Activated naive CD4-positive, alpha-beta T cell treated with anti-CD3 and anti-CD28 coated beads for 36 hours (primary cell): Measurements from ENCODE around the gene TMCO4. TPM values are rescaled to one million over a fixed set of nuclear protein-coding genes. Genes with fewer than 3 reads are reported as not detected.
"Not testable (repeated sequence)": the region's sequence is repeated elsewhere in the genome, so short reads cannot be mapped to it uniquely, and the experiment has no call there.

Experiments used
- CTCF ChIA-PET: fragments of 350-600 bp; sonication (Branson Sonifier 250); formaldehyde crosslinking; loops from one replicate; lab custom pipeline; 2021; ENCODE audit warnings: antibody characterized with exemption; lab: Charles Lee
- DNase-seq: peaks from one replicate; pipeline ENCODE4 v3.0.0-alpha.2; 2020
- H3K27ac Mint-ChIP-seq: one replicate; pipeline ENCODE4 v1.8.0; 2021; ENCODE audit warnings: mild to moderate bottlenecking, mixed read lengths
- H3K27me3 Mint-ChIP-seq: one replicate; pipeline ENCODE4 v1.8.0; 2021; ENCODE audit warnings: low read depth, mixed read lengths
- H3K36me3 Mint-ChIP-seq: one replicate; pipeline ENCODE4 v1.8.0; 2021; ENCODE audit warnings: low read depth, mixed read lengths
- H3K4me1 Mint-ChIP-seq: one replicate; pipeline ENCODE4 v1.8.0; 2021; ENCODE audit warnings: low read depth, mixed read lengths
- H3K4me3 Mint-ChIP-seq: one replicate; pipeline ENCODE4 v1.8.0; 2021; ENCODE audit warnings: mild to moderate bottlenecking, moderate library complexity, mixed read lengths
- H3K9me3 Mint-ChIP-seq: one replicate; pipeline ENCODE4 v1.8.0; 2021; ENCODE audit warnings: mixed read lengths
- intact Hi-C: fragments of 100-400 bp; cut with micrococcal nuclease; formaldehyde crosslinking; loops from one replicate; pipeline ENCODE4 v1.15.1; 2023
- total RNA-seq, 2 experiments: library from RNA; stranded (reverse); gene quantifications; one replicate each; pipeline ENCODE4 v1.2.3, GENCODE V29; 2021

Gene TMCO4
- total RNA-seq, 2 experiments from 2014 or later: 11.9 to 15.4 TPM

- no peak for DNase-seq
- Mint-ChIP-seq H3K9me3 (no peaks in the 10 kb centered on the region), H3K4me3 (peak overlapping the region; percentile 96), H3K27ac (no peak overlapping the region), H3K4me1 (peaks cover 34% of the 10 kb centered on the region), H3K36me3 (peaks cover 1% of the 10 kb centered on the region), H3K27me3 (peaks cover 12% of the 10 kb centered on the region)
- intact Hi-C loops: no loop called here
- CTCF ChIA-PET: interaction anchor here (0.6 to 1.5 kb wide), 4 partner anchors 16 to 430 kb away, joined by 3 to 5 read pairs (median 4); no protein-coding TSS in a partner anchor
Measured at GRCh38 chr1:19645411-19646251, 154.1 kb downstream of the TMCO4 start.

- Mint-ChIP-seq H3K4me3 (peak overlapping the region; percentile 96), H3K27me3 (peaks cover 12% of the 10 kb centered on the region), H3K36me3 (peaks cover 1% of the 10 kb centered on the region), H3K9me3 (no peaks in the 10 kb centered on the region), H3K4me1 (peaks cover 31% of the 10 kb centered on the region), H3K27ac (peak overlapping the region; percentile 18)
- DNase-seq: peak; percentile 75
- CTCF ChIA-PET: interaction anchor here (0.9 to 1.1 kb wide), 2 partner anchors 16 to 17 kb away, joined by 4 to 5 read pairs; no protein-coding TSS in a partner anchor
- intact Hi-C loops: no loop called here
Measured at GRCh38 chr1:19644681-19645410, 154.9 kb downstream of the TMCO4 start.

GRCh38 chr1:19644395-19644680 is 155.4 kb downstream of the TMCO4 start:
- peaks cover 1% of the 10 kb centered on the region for H3K36me3 Mint-ChIP-seq
- intact Hi-C loops: no loop called here
- no peak for DNase-seq
- H3K4me3 Mint-ChIP-seq: no peak overlapping the region
- no peaks in the 10 kb centered on the region for H3K9me3 Mint-ChIP-seq
- H3K27ac Mint-ChIP-seq: no peak overlapping the region
- peaks cover 31% of the 10 kb centered on the region for H3K4me1 Mint-ChIP-seq
- H3K27me3 Mint-ChIP-seq: peaks cover 12% of the 10 kb centered on the region
- CTCF ChIA-PET: interaction anchor here (1.1 to 1.5 kb wide), 2 partner anchors 16 to 18 kb away, joined by 4 read pairs; no protein-coding TSS in a partner anchor

GRCh38 chr1:19643602-19644394 is 155.9 kb downstream of the TMCO4 start, which contains the start of gene NBL1:
Gene NBL1, plus strand, starts transcription at chr1:19644311. Its CDS starts 10,720 bp downstream, at chr1:19655031.
- intact Hi-C loops: loop anchor here (2.0 kb wide), 1 partner anchor 47 kb away; a partner anchor contains a TSS
- Mint-ChIP-seq H3K4me3 (peak within 1 kb of the TSS; percentile 96), H3K9me3 (no peaks in the 10 kb centered on the region), H3K27ac (peak within 1 kb of the TSS; percentile 63), H3K27me3 (peaks cover 12% of the 10 kb centered on the region), H3K4me1 (peaks cover 29% of the 10 kb centered on the region), H3K36me3 (peaks cover 1% of the 10 kb centered on the region)
- CTCF ChIA-PET: interaction anchor here (0.8 to 1.5 kb wide), 3 partner anchors 10 to 19 kb away, joined by 3 to 4 read pairs (median 4); no protein-coding TSS in a partner anchor
- peak; percentile 71 for DNase-seq

GRCh38 chr1:19643121-19643520 is 156.6 kb downstream of the TMCO4 start:
- H3K4me1 Mint-ChIP-seq: peaks cover 29% of the 10 kb centered on the region
- DNase-seq: peak; percentile 46
- peak overlapping the region; percentile 13 for H3K27ac Mint-ChIP-seq
- peaks cover 1% of the 10 kb centered on the region for H3K36me3 Mint-ChIP-seq
- peak overlapping the region; percentile 77 for H3K4me3 Mint-ChIP-seq
- intact Hi-C loops: loop anchor here (2.0 kb wide), 1 partner anchor 46 kb away; a partner anchor contains a TSS
- peaks cover 12% of the 10 kb centered on the region for H3K27me3 Mint-ChIP-seq
- H3K9me3 Mint-ChIP-seq: no peaks in the 10 kb centered on the region
- CTCF ChIA-PET: interaction anchor here (0.6 to 1.5 kb wide), 4 partner anchors 11 to 201 kb away, joined by 3 to 4 read pairs (median 3); no protein-coding TSS in a partner anchor

- Mint-ChIP-seq H3K36me3 (peaks cover 1% of the 10 kb centered on the region), H3K9me3 (no peaks in the 10 kb centered on the region), H3K4me1 (peaks cover 6% of the 10 kb centered on the region), H3K27me3 (peaks cover 10% of the 10 kb centered on the region), H3K27ac (no peak overlapping the region), H3K4me3 (no peak overlapping the region)
- CTCF ChIA-PET: interaction anchor here (1.0 to 2.7 kb wide), 2 partner anchors 10 to 14 kb away, joined by 3 to 7 read pairs; no protein-coding TSS in a partner anchor
- intact Hi-C loops: no loop called here
- DNase-seq: no peak
Measured at GRCh38 chr1:19640363-19641316, 159.1 kb downstream of the TMCO4 start.

GRCh38 chr1:19639999-19640362 is 159.7 kb downstream of the TMCO4 start:
- H3K27ac Mint-ChIP-seq: no peak overlapping the region
- H3K4me1 Mint-ChIP-seq: peaks cover 6% of the 10 kb centered on the region
- peaks cover 10% of the 10 kb centered on the region for H3K27me3 Mint-ChIP-seq
- no peak for DNase-seq
- H3K9me3 Mint-ChIP-seq: no peaks in the 10 kb centered on the region
- CTCF ChIA-PET: interaction anchor here (2.7 kb wide), 1 partner anchor 11 kb away, joined by 7 read pairs; no protein-coding TSS in a partner anchor
- no peak overlapping the region for H3K4me3 Mint-ChIP-seq
- intact Hi-C loops: no loop called here
- H3K36me3 Mint-ChIP-seq: peaks cover 1% of the 10 kb centered on the region

- CTCF ChIA-PET: interaction anchor here (0.6 to 2.7 kb wide), 2 partner anchors 12 to 23 kb away, joined by 3 to 7 read pairs; no protein-coding TSS in a partner anchor
- H3K27ac Mint-ChIP-seq, H3K9me3 Mint-ChIP-seq, H3K4me3 Mint-ChIP-seq, H3K36me3 Mint-ChIP-seq, H3K27me3 Mint-ChIP-seq, intact Hi-C loops, H3K4me1 Mint-ChIP-seq, DNase-seq: not testable (repeated sequence)
Measured at GRCh38 chr1:19639228-19639627, 160.5 kb downstream of the TMCO4 start.

- Mint-ChIP-seq H3K9me3 (no peaks in the 10 kb centered on the region), H3K4me3 (no peak overlapping the region), H3K27me3 (no peaks in the 10 kb centered on the region), H3K27ac (no peak overlapping the region), H3K4me1 (no peaks in the 10 kb centered on the region), H3K36me3 (no peaks in the 10 kb centered on the region)
- DNase-seq: no peak
- CTCF ChIA-PET: no interaction called here
- intact Hi-C loops: no loop called here
Measured at GRCh38 chr1:19637606-19638005, 162.1 kb downstream of the TMCO4 start.

- intact Hi-C loops, DNase-seq, H3K4me1 Mint-ChIP-seq, H3K9me3 Mint-ChIP-seq, H3K36me3 Mint-ChIP-seq, H3K27me3 Mint-ChIP-seq, H3K4me3 Mint-ChIP-seq, H3K27ac Mint-ChIP-seq: not testable (repeated sequence)
- CTCF ChIA-PET: interaction anchor here (1.1 kb wide), 1 partner anchor 25 kb away, joined by 4 read pairs; no protein-coding TSS in a partner anchor
Measured at GRCh38 chr1:19636749-19637148, 163.0 kb downstream of the TMCO4 start.

- Mint-ChIP-seq H3K27ac (no peak overlapping the region), H3K27me3 (no peaks in the 10 kb centered on the region), H3K9me3 (no peaks in the 10 kb centered on the region), H3K4me3 (no peak overlapping the region), H3K4me1 (no peaks in the 10 kb centered on the region), H3K36me3 (no peaks in the 10 kb centered on the region)
- intact Hi-C loops: no loop called here
- CTCF ChIA-PET: interaction anchor here (1.1 kb wide), 1 partner anchor 25 kb away, joined by 4 read pairs; no protein-coding TSS in a partner anchor
- no peak for DNase-seq
Measured at GRCh38 chr1:19636065-19636464, 163.7 kb downstream of the TMCO4 start.
